H1 (cell line): ENCODE measurements around the gene CHMP4A. TPM values are rescaled to one million over a fixed set of nuclear protein-coding genes. Genes with fewer than 3 reads are reported as not detected.

Source experiments
- TAF7 ChIP-seq: optimal IDR thresholded peaks from 2 replicates; pipeline ENCODE3; 2011; ENCODE audit warnings: low read depth, mild to moderate bottlenecking, inconsistent platforms, low read length, moderate library complexity, borderline replicate concordance
- polyA plus RNA-seq, 7 experiments: library from polyadenylated mRNA; depleted of rRNA in 3 of 7; stranded (reverse) in 5 of 7; unstranded in 2 of 7; fragments of >200 nt in 5 of 7; fragments of 200-250 nt in 2 of 7; gene quantifications; 1 replicate in 5 of 7; 2 replicates in 1 of 7; 4 replicates in 1 of 7; pipeline versions ENCODE4 v1.2.1 to v1.2.3, GENCODE V29; 2011 to 2013; ENCODE audit warnings: missing spikeins in 2 of 7, mixed read lengths in 2 of 7
- total RNA-seq: library from RNA; stranded (reverse); fragmentation: NEBNext Ultra II Directional; extraction: Animal tissue kit (Norgen Biotek cat#: 25700); gene quantifications from 2 replicates; pipeline ENCODE4 v1.2.1, GENCODE V29; 2021

The CHMP4A gene
- total and polyA plus RNA-seq, 2 of the 8 experiments (the other 6 are each of a cell fraction or from before 2014, with no cell fraction given), result 32.9 to 37.6 TPM

GRCh38 chr14:24187539-24187915 lies 25.8 kb downstream of the CHMP4A start (continued):
- TF ChIP-seq TAF7, result no peak
